Pulmonary artery endothelial cell (primary cell): Measurements from ENCODE around the gene FRAT2. TPM values are rescaled to one million over a fixed set of nuclear protein-coding genes. Genes with fewer than 3 reads are reported as not detected.
A peak's percentile ranks its signal among the peaks of the same experiment; 100 is the strongest.

Experiments
- DNase-seq: peaks from one replicate; pipeline ENCODE4 v3.0.0-alpha.2; 2011; ENCODE audit warnings: low read depth, low spot score
- total RNA-seq: library from RNA; depleted of rRNA; stranded (reverse); fragments of >200 nt; gene quantifications from 2 replicates; pipeline ENCODE4 v1.2.3, GENCODE V29; 2014

FRAT2 gene, protein sequence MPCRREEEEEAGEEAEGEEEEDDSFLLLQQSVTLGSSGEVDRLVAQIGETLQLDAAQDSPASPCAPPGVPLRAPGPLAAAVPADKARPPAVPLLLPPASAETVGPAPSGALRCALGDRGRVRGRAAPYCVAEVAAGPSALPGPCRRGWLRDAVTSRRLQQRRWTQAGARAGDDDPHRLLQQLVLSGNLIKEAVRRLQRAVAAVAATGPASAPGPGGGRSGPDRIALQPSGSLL
- 11.0 and 11.9 TPM in 2 replicates for total RNA-seq

DNA sequence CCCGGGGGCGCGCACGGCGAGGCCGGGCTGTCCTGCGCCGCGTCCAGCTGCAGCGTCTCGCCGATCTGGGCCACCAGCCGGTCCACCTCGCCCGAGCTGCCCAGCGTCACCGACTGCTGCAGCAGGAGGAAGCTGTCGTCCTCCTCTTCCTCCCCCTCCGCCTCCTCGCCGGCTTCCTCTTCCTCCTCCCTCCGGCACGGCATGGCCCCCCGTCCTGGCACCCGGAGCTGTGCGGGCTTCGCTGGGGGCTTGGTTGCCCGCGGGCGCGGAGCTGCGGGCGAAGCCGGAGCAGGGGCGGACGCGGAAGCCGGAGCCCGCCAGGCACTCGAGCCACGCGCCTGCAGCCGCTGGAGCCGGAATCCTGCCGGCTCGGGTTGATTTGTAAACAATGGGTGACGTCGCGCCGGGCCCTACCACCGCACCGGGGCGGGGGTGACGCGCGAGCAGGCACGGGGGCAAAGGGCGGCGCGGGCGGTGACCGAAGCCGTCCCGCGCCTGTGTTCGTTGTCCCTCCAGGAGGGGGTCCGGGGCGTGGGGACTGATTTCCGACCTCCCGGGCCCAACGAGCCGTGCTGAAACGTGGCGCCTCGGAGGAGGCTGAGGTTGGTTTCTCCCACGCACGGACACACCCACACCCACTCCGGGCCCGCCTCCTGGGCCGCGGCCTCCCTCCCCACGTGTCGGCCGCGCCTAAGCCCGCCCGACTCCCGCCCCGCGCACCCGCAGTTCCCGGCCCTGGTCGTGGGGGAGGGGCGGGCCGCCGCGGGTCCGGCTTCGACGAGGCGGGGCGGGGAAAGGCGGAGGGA, at the start of gene FRAT2:
FRAT2 (minus strand) TSS at position 360 of the 806 bp plus-strand sequence; CDS start at position 203, 157 bp downstream.
- DNase-seq = peak; percentile 75

GRCh38 chr10:97384156-97384555, 49.6 kb upstream of the FRAT2 start:
- DNase-seq = no peak

DNA sequence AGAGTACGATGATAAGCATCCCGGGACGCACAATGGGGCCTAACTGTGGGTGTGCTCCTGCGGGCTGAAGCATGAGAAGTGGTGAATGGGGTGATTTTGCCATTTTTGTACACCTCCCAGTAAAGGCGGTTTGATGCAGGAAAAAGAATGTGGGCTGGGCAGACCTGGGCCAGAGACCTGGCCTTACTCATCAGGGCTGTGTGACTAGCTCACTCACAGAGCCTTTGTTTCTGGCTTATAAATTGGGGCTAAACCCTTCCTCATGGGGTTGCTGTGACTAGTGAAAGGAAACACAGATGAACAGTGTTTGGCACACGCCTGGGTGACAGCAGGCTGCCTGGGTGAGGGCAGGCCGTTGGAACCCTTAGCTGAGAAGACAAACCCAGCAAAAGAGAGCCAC, 48.6 kb upstream of the FRAT2 start:
- no peak for DNase-seq

GRCh38 chr10:97381626-97382025, 47.1 kb upstream of the FRAT2 start:
- no peak for DNase-seq

GRCh38 chr10:97380516-97380915, 46.0 kb upstream of the FRAT2 start:
- no peak for DNase-seq

DNA sequence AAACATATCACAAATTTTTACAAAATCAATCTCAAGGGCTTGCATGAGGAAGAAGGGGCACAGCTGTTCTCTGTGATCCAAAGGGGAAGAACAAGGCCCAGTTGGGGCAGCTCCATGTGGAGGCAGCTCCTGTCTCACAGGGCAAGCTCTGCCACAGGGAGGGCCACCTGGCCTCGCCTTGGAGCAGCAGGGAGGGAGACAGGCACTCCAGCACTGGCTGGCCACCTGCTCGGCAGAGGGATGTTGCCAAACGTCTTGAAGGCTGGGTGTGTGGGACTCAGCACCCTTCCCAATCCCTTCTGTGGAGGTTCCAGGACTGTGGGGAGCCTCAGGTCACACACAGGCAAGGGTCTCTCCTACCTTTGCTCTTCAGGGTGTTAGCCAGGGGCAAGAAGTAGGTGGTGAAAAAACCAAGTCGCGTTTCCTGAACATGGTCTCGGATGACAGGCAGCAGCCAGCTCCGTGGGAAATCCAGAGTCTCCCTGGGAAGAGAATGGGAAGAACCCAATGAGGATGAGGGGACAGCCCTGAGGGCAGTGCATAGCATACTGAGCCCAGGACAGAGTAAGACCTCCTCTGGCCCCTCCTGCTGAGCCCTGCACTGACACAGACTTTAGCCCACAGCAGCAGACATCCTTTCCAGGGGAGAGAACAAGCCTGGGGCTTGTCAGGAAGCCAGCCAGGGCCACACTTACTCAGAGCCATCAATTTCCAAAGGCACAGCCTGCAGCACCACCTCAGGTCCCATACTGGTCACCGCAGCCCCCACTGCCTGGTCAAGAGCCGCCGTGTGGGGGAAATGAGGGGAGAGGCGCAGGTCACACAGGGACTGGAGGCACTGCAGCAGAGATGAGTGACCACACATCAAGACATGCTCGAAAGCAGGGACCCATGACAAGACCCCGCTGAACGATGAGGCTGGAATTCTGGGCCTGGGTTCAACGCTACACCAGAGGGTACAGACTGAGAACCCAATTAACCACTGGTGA, 44.7 kb upstream of the FRAT2 start:
- DNase-seq = no peak

GRCh38 chr10:97376413-97376812, 41.9 kb upstream of the FRAT2 start:
- no peak for DNase-seq

GRCh38 chr10:97373456-97373855, 38.9 kb upstream of the FRAT2 start:
- DNase-seq = no peak

DNA sequence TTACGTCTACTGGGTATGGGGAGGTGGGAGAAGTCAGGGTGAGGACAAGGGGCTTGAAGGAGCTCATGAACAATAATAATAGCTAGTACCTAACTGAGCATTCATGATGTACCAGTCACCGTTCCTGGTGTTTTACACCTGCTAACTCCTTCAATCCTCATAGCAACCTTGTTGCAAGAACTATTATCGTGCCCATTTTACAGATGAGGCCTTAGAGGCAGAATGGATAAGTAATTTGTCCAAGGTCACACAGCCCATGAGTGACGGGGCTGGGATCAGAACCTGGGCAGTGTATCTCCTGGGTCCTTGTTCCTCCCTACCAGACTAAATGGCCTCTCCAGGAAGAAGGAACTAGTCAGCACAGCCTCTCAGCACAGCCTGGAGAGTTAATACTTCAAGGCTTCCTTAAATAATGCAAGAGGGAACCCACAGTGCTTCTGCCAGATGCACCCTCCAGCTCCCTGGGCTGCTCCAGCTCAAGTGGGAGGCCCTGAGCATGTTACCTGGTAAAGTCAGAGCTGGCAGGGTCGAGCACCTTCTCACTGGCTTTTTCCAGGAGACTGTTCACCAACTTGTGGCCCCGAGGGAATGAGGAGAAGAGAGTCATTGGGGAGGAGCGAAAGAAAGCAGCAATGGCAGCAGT, 37.8 kb upstream of the FRAT2 start:
- no peak for DNase-seq

DNA sequence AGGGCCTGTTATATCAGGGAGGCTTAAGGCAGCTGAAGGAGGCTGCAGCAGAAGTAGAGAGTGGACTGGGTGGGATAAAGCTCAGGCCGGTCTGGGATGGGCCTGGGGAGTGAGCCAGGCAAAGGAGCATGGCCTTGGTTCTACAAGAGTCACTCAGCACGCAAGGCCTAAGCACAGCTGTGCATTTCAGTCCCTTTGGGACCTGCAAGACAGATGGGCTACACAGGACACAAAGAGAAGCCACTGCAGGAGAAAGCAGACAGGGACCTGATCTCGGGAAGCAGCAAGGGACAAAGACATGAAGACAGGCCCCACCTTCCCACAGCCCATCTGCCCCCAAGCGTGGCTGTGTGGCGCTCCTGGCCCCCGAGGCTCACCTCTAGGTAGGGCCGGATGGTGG, 37.2 kb upstream of the FRAT2 start:
- no peak for DNase-seq

DNA sequence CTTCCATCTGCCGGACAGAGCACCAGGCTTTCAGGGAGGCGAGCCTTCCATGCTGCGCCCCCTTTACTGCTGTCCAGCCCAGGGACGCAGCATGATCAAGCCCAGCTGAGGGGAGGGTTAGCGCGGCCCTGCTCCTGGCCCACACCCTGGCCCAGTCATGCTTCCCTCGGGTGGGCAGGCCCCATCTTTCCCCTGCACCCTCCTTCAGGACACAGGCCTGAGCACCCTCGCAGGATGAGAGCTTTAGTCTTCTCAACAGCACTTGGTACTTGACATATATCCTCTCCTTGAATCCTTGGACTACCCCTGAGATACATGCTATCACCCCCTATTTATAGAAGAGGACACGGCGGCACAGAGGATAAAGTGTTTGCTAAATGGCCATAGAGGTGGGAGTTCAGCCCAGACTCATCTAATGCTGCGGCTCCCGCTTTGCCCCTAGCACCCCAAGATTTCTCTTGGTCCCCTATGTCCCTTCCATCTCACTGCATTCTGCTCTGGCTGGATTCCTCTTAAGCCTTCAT, 32.7 kb upstream of the FRAT2 start:
- DNase-seq = no peak

- DNase-seq = no peak
Observed at GRCh38 chr10:97366572-97366971, 32.0 kb upstream of the FRAT2 start.

- no peak for DNase-seq
Observed at GRCh38 chr10:97365761-97366351, 31.3 kb upstream of the FRAT2 start.

DNA sequence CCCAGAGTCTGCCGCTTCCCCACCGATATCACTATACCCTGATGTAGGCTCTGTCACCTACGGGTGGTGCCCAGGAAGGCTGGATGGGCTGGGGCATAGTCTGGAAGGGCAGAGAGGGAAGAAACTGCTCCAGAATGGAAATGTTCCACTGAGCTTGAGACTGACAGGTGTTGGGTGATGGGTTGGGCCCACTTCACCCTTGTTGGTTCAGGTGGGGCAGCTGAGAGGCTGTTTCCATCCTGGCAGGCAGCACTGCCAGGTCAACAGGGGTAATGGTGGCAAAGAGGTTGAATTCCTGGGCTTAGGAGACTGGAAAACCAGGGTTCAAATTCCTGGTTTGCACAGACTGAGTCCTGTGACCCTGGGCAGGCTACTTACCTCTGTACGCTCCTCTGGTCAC, 28.5 kb upstream of the FRAT2 start:
- DNase-seq = no peak

DNA sequence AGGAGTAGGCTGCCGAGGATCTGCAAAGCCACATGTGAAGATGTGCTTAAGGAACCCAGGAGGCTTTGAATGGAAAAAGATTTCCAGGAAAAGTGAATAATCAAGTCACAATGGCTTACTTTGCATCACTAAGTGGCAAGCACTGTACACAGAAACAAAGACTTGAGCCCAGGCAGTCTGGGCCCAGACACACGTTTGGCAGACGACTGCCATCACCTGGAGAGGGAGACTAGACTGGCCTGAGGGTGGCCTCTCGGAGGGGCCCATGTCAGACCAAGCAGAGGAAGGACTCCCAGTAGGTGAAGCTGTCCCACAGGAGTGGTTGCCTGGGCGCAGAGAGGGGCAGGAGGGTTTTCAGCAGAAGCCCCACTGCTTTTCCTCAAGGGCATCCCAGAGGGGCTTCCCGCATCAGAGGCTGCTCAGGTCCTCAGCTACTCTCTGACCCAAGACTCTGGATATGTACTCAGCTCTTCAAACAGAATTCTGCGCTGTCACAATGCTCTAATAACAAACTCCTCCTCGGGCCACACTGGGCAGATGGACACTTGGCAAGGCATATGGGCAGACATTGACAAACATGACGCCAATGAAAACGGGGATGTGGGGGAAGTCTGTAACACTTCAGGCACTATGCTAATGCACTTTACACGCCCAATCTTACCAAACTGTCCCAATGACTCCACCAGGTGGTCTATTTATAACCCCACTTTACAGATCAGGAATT, 27.9 kb upstream of the FRAT2 start:
- no peak for DNase-seq

- peak; percentile 20 for DNase-seq
Observed at GRCh38 chr10:97361537-97361901, 27.0 kb upstream of the FRAT2 start.

DNA sequence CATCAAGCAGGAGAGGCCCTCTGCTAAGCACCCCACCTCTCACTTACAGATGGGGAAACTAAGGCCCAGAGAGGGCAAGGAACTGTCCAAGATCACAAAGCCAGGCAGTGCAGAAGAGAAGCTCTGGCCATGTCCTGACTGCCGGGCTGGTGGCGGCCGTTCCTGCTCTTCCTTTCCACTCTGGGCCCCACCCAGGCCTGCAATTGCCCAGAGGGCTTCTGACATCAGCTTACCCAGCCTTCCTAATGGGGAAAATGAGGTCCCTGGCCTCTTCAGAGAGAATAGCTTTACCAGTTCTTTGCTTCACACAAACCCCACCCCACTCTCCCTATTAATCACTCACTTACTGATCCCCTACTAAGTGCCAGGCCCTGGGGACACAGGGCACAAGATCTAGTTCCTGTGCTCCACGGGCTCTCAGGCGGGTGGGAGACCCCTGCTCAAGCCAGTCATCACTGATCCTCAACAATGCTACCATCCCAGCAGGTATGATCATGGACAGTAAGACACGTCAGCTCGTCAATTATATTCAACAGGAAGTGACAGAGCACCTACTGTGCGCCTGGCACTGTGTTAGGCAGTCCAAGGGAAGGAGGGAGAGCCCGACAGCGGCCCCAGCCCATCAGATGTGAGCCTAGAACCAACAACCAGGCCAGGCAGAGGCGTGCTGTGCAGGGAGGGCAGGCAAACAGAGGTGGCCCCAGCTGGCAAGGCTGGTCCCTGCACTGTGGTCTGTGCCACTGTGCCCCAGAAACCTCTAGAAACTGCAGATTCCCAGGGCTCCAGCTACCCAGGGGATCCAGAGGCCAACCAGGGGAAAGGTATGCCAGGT, 26.4 kb upstream of the FRAT2 start:
- no peak for DNase-seq

DNA sequence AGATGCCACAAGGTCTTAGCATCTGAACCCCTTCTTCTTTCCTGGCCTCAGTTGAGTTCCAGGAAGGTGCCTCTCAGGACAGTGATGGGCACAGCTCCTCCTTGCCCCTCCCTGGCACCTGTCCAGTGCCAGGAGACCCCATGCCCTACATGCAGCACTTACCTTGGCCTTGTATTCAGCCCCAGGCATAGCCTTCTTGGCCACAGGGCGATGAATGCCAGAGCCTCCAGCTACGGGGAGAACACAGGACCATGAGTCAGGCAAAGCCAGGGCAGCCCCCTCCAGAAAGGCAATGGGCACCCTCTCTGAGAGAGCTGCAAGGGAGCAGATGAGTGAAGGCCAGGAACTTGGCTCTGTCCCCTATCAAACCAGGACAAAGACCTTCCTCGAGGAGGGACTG, 24.3 kb upstream of the FRAT2 start:
- DNase-seq = no peak

GRCh38 chr10:97358349-97358748, 23.8 kb upstream of the FRAT2 start:
- DNase-seq = no peak
